D721Med (cell line): Measurements from ENCODE around the gene KRTAP10-7.
"Not testable (repeated sequence)": the region's sequence is repeated elsewhere in the genome, so short reads cannot be mapped to it uniquely, and the experiment has no call there.

Experiments
- DNase-seq: peaks from one replicate; pipeline ENCODE4 v3.0.0; 2011; ENCODE audit warnings: low spot score; ENCODE audit not compliant: insufficient read length
- FAIRE-seq: peaks from 2 replicates; lab custom pipeline; 2011; peaks lifted over from hg19 to GRCh38; lab: Jason Lieb, UNC
- CTCF ChIP-seq: IDR thresholded peaks from 2 replicates; pipeline ENCODE4 v1.5.1; 2012; ENCODE audit warnings: mild to moderate bottlenecking, control low read depth; ENCODE audit not compliant: insufficient read depth; ENCODE audit errors: missing control alignments

Gene KRTAP10-7

DNA sequence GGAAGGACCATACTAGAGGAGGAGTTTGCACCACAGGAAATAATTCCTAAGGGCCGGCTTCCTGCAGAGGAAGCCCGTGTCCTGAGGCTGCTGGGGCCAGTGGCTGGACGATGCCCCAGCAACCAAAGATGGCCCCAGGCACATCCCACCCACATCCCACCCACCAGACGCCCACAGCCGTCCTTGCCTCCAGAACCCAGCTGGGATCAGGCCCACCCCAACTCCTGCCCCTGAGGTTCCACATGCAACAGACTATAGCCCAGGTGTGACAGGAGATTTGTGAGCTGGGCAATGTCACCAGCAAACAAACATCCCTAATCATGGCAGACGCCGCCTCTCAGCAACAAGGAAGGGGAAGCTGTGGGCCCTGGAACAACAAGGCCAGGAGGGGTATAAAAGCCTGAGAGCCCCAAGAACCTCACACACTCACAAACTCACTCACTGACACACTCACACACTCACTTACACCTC, 26.3 kb downstream of the KRTAP10-7 start, which contains the start of gene KRTAP10-9:
KRTAP10-9 (plus strand) TSS at position 421 of the 471 bp plus-strand sequence. CDS start 79 bp downstream, outside the sequence.
- no peak for FAIRE-seq
- no peak for DNase-seq
- TF ChIP-seq CTCF = no peak

- FAIRE-seq, DNase-seq: not testable (repeated sequence)
These were observed 26.9 kb downstream of the KRTAP10-7 start for GRCh38 chr21:44627181-44627822.

- DNase-seq, FAIRE-seq: not testable (repeated sequence)
These were observed 27.4 kb downstream of the KRTAP10-7 start for GRCh38 chr21:44627831-44628233.

- FAIRE-seq (no peak), DNase-seq (no peak)
- no peak for TF ChIP-seq CTCF
These were observed 28.5 kb downstream of the KRTAP10-7 start for GRCh38 chr21:44628707-44629391.

DNA sequence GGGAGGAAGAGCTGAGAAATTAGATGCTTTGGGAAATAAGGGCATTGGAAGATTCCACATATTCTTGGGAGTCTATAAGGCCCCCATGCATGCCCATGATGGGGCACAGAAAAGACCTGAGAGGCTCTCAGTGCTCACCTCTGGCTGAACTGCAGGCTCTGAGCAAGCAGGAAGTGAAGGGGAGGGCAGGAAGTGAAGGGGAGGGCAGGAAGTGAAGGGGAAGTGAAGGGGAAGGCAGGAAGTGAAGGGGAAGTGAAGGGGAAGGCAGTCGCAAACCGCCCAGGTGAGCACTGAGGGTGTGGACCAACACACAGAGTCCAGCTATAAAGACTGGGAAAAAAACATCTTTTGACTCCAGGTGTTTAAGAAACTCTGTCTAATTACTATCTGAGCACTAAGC, 30.0 kb downstream of the KRTAP10-7 start:
- no peak for DNase-seq
- no peak for TF ChIP-seq CTCF
- no peak for FAIRE-seq

GRCh38 chr21:44632067-44632466, 31.7 kb downstream of the KRTAP10-7 start:
- no peak for FAIRE-seq
- DNase-seq = no peak
- no peak for TF ChIP-seq CTCF

GRCh38 chr21:44636209-44637017, 36.0 kb downstream of the KRTAP10-7 start:
- no peak for FAIRE-seq
- no peak for DNase-seq
- TF ChIP-seq CTCF = no peak
